B cell (primary cell): ENCODE measurements around the gene SPAAR. TPM values are rescaled to one million over a fixed set of nuclear protein-coding genes. Genes with fewer than 3 reads are reported as not detected.

Source experiments
- ATAC-seq: fragments of 200-7000 bp; cut with Tn5 transposase; one replicate; pipeline ENCODE4 v1.10.0; 2021; ENCODE audit warnings: low read depth, mild to moderate bottlenecking, moderate number of reproducible peaks, moderate library complexity
- CTCF ChIA-PET: fragments of 350-600 bp; sonication (Branson Sonifier 250); formaldehyde crosslinking; loops from one replicate; lab custom pipeline; 2021; ENCODE audit warnings: antibody characterized with exemption, inconsistent platforms; lab: Charles Lee
- POLR2A ChIA-PET: fragments of 350-600 bp; sonication (Branson Sonifier 250); formaldehyde crosslinking; loops from one replicate; lab custom pipeline; 2021; ENCODE audit warnings: antibody characterized with exemption; lab: Charles Lee
- DNase-seq: peaks from one replicate; pipeline ENCODE4 v3.0.0; 2013
- H2AFZ ChIP-seq: 2 replicates; pipeline ENCODE4 v1.6.1; 2012; ENCODE audit warnings: mild to moderate bottlenecking, low read depth, low read length; ENCODE audit not compliant: insufficient read depth, poor library complexity, severe bottlenecking
- H3K27ac ChIP-seq, 2 donors: 1 replicate in 1 of 2; 2 replicates in 1 of 2; pipeline ENCODE4 v1.5.1; 2012 to 2013; ENCODE audit warnings: low read length in 2 of 2, mild to moderate bottlenecking in 2 of 2, moderate library complexity in 1 of 2
- H3K27me3 ChIP-seq, 4 experiments: fragments of 200-600 bp in 1 of 4; sonication (generic) in 1 of 4; replicated peaks in 1 of 4; 1 replicate in 2 of 4; 2 replicates in 2 of 4; pipeline versions ENCODE4 v1.6.1 to v1.7.0; 2013 to 2016; ENCODE audit warnings: low read length in 3 of 4, mild to moderate bottlenecking in 2 of 4, mixed read lengths in 1 of 4, moderate library complexity in 1 of 4; ENCODE audit not compliant: insufficient read depth in 4 of 4, control insufficient read depth in 3 of 4; ENCODE audit errors: control extremely low read depth in 1 of 4
- H3K36me3 ChIP-seq, 2 experiments: replicated peaks in 1 of 2; 1 replicate in 1 of 2; 2 replicates in 1 of 2; pipeline versions ENCODE4 v1.6.1 to v1.7.1; 2013; ENCODE audit warnings: low read length in 1 of 2; ENCODE audit not compliant: insufficient read depth in 2 of 2, control insufficient read depth in 1 of 2; ENCODE audit errors: control extremely low read depth in 1 of 2, extremely low read depth in 1 of 2
- H3K4me1 ChIP-seq, 2 donors: fragments of 200-600 bp in 1 of 2; sonication (generic) in 1 of 2; 1 replicate in 1 of 2; 2 replicates in 1 of 2; pipeline versions ENCODE4 v1.5.1 to v1.6.1; 2013 to 2017; ENCODE audit warnings: low read length in 2 of 2; ENCODE audit not compliant: control insufficient read depth in 2 of 2, insufficient read depth in 2 of 2
- H3K4me2 ChIP-seq: replicated peaks from 2 replicates; pipeline ENCODE3; 2012; ENCODE audit warnings: mild to moderate bottlenecking, low read depth, low read length; ENCODE audit not compliant: poor library complexity, severe bottlenecking
- H3K4me3 ChIP-seq, 5 experiments: fragments of 200-600 bp in 1 of 5; sonication (generic) in 1 of 5; 1 replicate in 3 of 5; 2 replicates in 2 of 5; pipeline versions ENCODE4 v1.5.1 to v1.7.0; 2011 to 2016; ENCODE audit warnings: low read length in 4 of 5, mild to moderate bottlenecking in 4 of 5, low read depth in 2 of 5, control low read depth in 1 of 5, moderate library complexity in 1 of 5; ENCODE audit not compliant: insufficient read depth in 1 of 5; ENCODE audit errors: control extremely low read depth in 1 of 5, extremely low read depth in 1 of 5
- H3K79me2 ChIP-seq: fragments of 200-600 bp; sonication (generic); one replicate; pipeline ENCODE4 v1.6.0; 2016; ENCODE audit warnings: low read length; ENCODE audit not compliant: control insufficient read depth, insufficient read depth
- H3K9ac ChIP-seq: fragments of 200-600 bp; sonication (generic); 2 replicates; pipeline ENCODE4 v1.6.1; 2017; ENCODE audit warnings: mild to moderate bottlenecking, low read length, moderate library complexity
- H3K9me3 ChIP-seq, 3 donors: one replicate each; pipeline versions ENCODE4 v1.6.1 to v1.7.1; 2013; ENCODE audit warnings: low read length in 2 of 3; ENCODE audit not compliant: control insufficient read depth in 2 of 3, insufficient read depth in 1 of 3; ENCODE audit errors: control extremely low read depth in 1 of 3
- H4K20me1 ChIP-seq: 2 replicates; pipeline ENCODE4 v1.6.0; 2012; ENCODE audit warnings: mild to moderate bottlenecking, low read length; ENCODE audit not compliant: insufficient read depth, control insufficient read depth, poor library complexity, severe bottlenecking
- H3K27ac Mint-ChIP-seq: one replicate; pipeline ENCODE4 v1.8.0; 2021; ENCODE audit warnings: mixed read lengths
- H3K27me3 Mint-ChIP-seq: one replicate; pipeline ENCODE4 v1.8.0; 2021; ENCODE audit warnings: mixed read lengths
- H3K4me1 Mint-ChIP-seq: one replicate; pipeline ENCODE4 v1.8.0; 2021; ENCODE audit warnings: mixed read lengths
- H3K4me3 Mint-ChIP-seq: one replicate; pipeline ENCODE4 v1.8.0; 2021; ENCODE audit warnings: mixed read lengths
- H3K9me3 Mint-ChIP-seq: one replicate; pipeline ENCODE4 v1.8.0; 2022; ENCODE audit warnings: mixed read lengths; ENCODE audit not compliant: insufficient read depth
- EZH2 ChIP-seq: IDR thresholded peaks from 2 replicates; pipeline ENCODE4 v1.6.1; 2012; ENCODE audit warnings: borderline replicate concordance, low read depth, mild to moderate bottlenecking, moderate library complexity, low read length; ENCODE audit not compliant: insufficient read depth, poor library complexity, severe bottlenecking
- WGBS: methylation state at CpG from one replicate; pipeline ENCODE4 v1.1.5; 2013; ENCODE audit warnings: missing lambda C conversion rate; ENCODE audit not compliant: insufficient coverage; 5-methylcytosine and 5-hydroxymethylcytosine counted together
- intact Hi-C: fragments of 100-400 bp; cut with micrococcal nuclease; formaldehyde crosslinking; loops from one replicate; pipeline ENCODE4 v1.10.0; 2022
- polyA plus RNA-seq: library from polyadenylated mRNA; depleted of rRNA; stranded (reverse); fragments of >200 nt; gene quantifications from 2 replicates; pipeline ENCODE4 v1.2.3, GENCODE V29; 2012
- total RNA-seq, 2 donors: library from RNA; stranded (reverse); fragments of 120-200 nt in 1 of 2; gene quantifications; 1 replicate in 1 of 2; 2 replicates in 1 of 2; pipeline versions ENCODE4 v1.2.3 to v1.2.4, GENCODE V29; 2013 to 2022
- TF ChIP-seq, protein P1 (sequence below): fragments of 200-600 bp; IDR thresholded peaks from one replicate; pipeline ENCODE4 v1.8.0; 2022; ENCODE audit warnings: antibody characterized with exemption, mild to moderate bottlenecking

Gene SPAAR
- total and polyA plus RNA-seq, 2 donors (not counting 1 experiment from before 2014, with no cell fraction given), result not detected

DNA sequence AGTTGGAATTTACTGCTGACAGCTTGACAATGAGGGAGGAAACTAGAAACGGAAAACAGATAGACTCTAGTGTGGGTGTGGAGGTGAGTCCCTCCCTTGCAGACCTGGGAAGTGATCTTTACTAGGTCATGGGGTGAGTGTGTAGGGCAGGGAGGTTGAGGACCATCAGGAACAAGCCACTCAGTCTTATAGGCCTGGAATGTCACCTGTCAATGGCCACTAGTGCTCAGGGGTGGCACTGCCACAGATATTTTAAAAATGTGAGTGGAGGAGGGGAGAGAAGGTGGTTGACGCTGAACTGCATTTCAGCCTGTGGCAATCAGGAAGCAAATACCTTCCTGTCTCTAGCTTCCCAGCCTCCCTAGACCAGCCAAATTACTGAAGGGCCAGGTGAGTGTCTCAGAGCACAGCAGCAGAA is 39.6 kb downstream of the SPAAR start:
- no peak overlapping the region for H3K4me2 ChIP-seq
- WGBS, result no CpG with 5 or more reads among the region's 2 CpGs
- Mint-ChIP-seq H3K9me3 (no peaks in the 10 kb centered on the region), H3K4me1 (no peaks in the 10 kb centered on the region), H3K27me3 (peaks cover 38% of the 10 kb centered on the region), H3K27ac (no peak overlapping the region), H3K4me3 (no peak overlapping the region)
- H2AFZ ChIP-seq, result no peak overlapping the region
- intact Hi-C loops, result no loop called here
- no peaks in the 10 kb centered on the region for H3K36me3 ChIP-seq
- H3K4me1 ChIP-seq, result peaks cover 3 to 4% of the 10 kb centered on the region in 2 donors
- ChIA-PET CTCF (no interaction called here), POLR2A (no interaction called here)
- ATAC-seq (no peak), DNase-seq (no peak)
- H3K79me2 ChIP-seq, result no peaks in the 10 kb centered on the region
- no peaks in the 10 kb centered on the region for H4K20me1 ChIP-seq
- TF ChIP-seq, protein P1, sequence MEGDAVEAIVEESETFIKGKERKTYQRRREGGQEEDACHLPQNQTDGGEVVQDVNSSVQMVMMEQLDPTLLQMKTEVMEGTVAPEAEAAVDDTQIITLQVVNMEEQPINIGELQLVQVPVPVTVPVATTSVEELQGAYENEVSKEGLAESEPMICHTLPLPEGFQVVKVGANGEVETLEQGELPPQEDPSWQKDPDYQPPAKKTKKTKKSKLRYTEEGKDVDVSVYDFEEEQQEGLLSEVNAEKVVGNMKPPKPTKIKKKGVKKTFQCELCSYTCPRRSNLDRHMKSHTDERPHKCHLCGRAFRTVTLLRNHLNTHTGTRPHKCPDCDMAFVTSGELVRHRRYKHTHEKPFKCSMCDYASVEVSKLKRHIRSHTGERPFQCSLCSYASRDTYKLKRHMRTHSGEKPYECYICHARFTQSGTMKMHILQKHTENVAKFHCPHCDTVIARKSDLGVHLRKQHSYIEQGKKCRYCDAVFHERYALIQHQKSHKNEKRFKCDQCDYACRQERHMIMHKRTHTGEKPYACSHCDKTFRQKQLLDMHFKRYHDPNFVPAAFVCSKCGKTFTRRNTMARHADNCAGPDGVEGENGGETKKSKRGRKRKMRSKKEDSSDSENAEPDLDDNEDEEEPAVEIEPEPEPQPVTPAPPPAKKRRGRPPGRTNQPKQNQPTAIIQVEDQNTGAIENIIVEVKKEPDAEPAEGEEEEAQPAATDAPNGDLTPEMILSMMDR, result no peak
- TF ChIP-seq EZH2, result no peak
- H3K9ac ChIP-seq, result no peak overlapping the region
- H3K27ac ChIP-seq, result no peak overlapping the region
- no peak overlapping the region for H3K4me3 ChIP-seq
- no peaks in the 10 kb centered on the region for H3K9me3 ChIP-seq
- H3K27me3 ChIP-seq, result peaks cover 0 to 20% (median 16%) of the 10 kb centered on the region in 4 experiments

DNA sequence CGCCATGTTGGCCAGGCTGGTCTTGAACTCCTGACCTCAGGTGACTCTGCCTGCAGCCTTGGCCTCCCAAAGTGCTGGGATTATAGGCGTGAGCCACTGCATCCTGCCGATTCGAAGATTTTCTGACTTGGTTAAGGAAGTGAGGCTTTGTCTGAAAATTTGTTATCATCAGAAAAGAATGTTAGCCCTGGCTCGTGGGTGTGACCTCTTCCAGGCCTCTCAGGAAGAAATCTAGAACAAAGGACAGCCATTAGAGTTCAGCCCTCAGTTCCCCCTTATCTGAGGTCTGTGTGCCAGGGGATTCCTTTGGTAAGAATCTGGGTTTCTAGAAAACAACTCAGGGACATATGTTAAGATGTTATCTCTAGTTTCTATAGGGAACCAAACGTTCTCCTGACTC is 42.4 kb downstream of the SPAAR start:
- no peaks in the 10 kb centered on the region for H3K4me1 Mint-ChIP-seq
- ChIA-PET POLR2A (no interaction called here), CTCF (interaction anchor here (1.4 to 2.7 kb wide), 2 partner anchors 72 to 161 kb away, joined by 4 to 17 read pairs; no protein-coding TSS in a partner anchor)
- H3K9me3 Mint-ChIP-seq, result no peaks in the 10 kb centered on the region
- 82% methylated on average over 5 of the region's 6 CpGs for WGBS
- Histone ChIP-seq H3K4me2 (no peak overlapping the region), H3K4me1 (no peaks in the 10 kb centered on the region), H3K9ac (no peak overlapping the region), H3K27me3 (peaks cover 0 to 23% (median 8%) of the 10 kb centered on the region in 4 experiments), H3K27ac (no peak overlapping the region), H3K79me2 (no peaks in the 10 kb centered on the region), H2AFZ (no peak overlapping the region), H4K20me1 (no peaks in the 10 kb centered on the region), H3K9me3 (no peaks in the 10 kb centered on the region), H3K36me3 (no peaks in the 10 kb centered on the region), H3K4me3 (no peak overlapping the region)
- TF ChIP-seq, protein P1, result no peak
- TF ChIP-seq EZH2, result no peak
- intact Hi-C loops, result no loop called here
- H3K4me3 Mint-ChIP-seq, result no peak overlapping the region
- peaks cover 39% of the 10 kb centered on the region for H3K27me3 Mint-ChIP-seq
- no peak for DNase-seq
- no peak overlapping the region for H3K27ac Mint-ChIP-seq
- no peak for ATAC-seq
